ENCODE data around the gene DGKZ. TPM values are rescaled to one million over a fixed set of nuclear protein-coding genes. Genes with fewer than 3 reads are reported as not detected.
A peak's percentile ranks its signal among the peaks of the same experiment; 100 is the strongest.
"Not testable (repeated sequence)": the region's sequence is repeated elsewhere in the genome, so short reads cannot be mapped to it uniquely, and the experiment has no call there.

Gene DGKZ
- polyA plus RNA-seq (ENCODE audit: insufficient read length in 10 of 10), result 10 to 100 TPM; 47.7 to 68.1 (median 57.1) TPM
- long read RNA-seq, donor 1, partial matches to known transcripts, result 0 of 3 reads
- long read RNA-seq, donor 1, other reads (novel, unspliced or antisense), result 0 of 3 reads
- long read RNA-seq, donor 2, partial matches to known transcripts, result 5 of 6 reads
- long read RNA-seq, donor 2, other reads (novel, unspliced or antisense), result 0 of 6 reads
- long read RNA-seq, donor 3, result 0 reads
- long read RNA-seq, donor 4, partial matches to known transcripts, result 525 of 525 reads
- long read RNA-seq, donor 4, other reads (novel, unspliced or antisense), result 0 of 525 reads
- long read RNA-seq, donor 5, partial matches to known transcripts, result 11 of 12 reads
- long read RNA-seq, donor 5, other reads (novel, unspliced or antisense), result 0 of 12 reads
- long read RNA-seq, donor 6, partial matches to known transcripts, result 0 of 4 reads
- long read RNA-seq, donor 6, other reads (novel, unspliced or antisense), result 0 of 4 reads
- long read RNA-seq, donor 7, partial matches to known transcripts, result 0 of 6 reads
- long read RNA-seq, donor 7, other reads (novel, unspliced or antisense), result 0 of 6 reads
- long read RNA-seq, donor 8, partial matches to known transcripts, result 5 of 5 reads
- long read RNA-seq, donor 8, other reads (novel, unspliced or antisense), result 0 of 5 reads
- long read RNA-seq, donor 9, partial matches to known transcripts, result 0 of 1 reads
- long read RNA-seq, donor 9, other reads (novel, unspliced or antisense), result 0 of 1 reads

- DNase-seq, result peak; percentile 83 to 90 (median 88)
Observed at GRCh38 chr11:46346886-46347636, at the start of gene DGKZ. DGKZ (plus strand) TSS chr11:46347463; CDS start chr11:46347660, 197 bp downstream.

DNA sequence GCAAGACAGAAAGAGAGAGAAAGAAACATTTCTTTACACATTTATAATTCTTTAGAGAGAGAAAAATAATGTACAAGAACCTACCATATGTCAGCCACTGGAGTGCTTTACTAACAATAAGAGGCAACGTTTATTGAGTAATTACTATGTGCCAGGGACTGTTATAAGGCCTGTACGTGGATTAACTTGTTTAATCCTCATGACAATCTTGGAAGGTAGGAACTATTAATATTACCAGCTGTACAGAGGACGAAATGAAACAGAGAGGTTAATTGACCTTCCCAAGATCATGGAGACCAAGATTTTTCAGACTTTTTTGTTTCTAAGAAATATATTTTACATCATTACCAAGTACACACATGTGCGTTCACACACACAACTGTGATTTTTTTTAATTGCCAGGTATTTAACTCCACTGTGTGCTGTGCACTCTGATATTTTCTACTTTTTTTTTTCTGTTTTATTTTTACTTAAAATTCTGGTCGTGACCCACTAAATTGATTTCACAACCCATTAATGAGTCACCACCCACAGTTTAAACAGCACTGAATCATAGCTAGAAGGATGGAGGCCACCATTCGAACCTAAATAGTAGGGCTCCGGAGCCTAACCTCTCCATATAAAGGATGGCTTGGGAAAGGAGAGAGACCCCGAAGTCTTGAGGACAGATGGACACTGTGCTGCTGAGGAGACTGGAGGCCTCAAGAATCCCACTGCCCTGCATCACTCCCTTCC is 48.4 kb upstream of the DGKZ start:
- DNase-seq, result no peak

GRCh38 chr11:46299451-46299961 is 47.8 kb upstream of the DGKZ start:
- DNase-seq, result no peak

- DNase-seq, result no peak
Observed at GRCh38 chr11:46300270-46300669, 47.0 kb upstream of the DGKZ start.

- no peak for DNase-seq
Observed at GRCh38 chr11:46302866-46303265, 44.4 kb upstream of the DGKZ start.

- DNase-seq, result not testable (repeated sequence)
Observed at GRCh38 chr11:46304036-46304435, 43.2 kb upstream of the DGKZ start.

DNA sequence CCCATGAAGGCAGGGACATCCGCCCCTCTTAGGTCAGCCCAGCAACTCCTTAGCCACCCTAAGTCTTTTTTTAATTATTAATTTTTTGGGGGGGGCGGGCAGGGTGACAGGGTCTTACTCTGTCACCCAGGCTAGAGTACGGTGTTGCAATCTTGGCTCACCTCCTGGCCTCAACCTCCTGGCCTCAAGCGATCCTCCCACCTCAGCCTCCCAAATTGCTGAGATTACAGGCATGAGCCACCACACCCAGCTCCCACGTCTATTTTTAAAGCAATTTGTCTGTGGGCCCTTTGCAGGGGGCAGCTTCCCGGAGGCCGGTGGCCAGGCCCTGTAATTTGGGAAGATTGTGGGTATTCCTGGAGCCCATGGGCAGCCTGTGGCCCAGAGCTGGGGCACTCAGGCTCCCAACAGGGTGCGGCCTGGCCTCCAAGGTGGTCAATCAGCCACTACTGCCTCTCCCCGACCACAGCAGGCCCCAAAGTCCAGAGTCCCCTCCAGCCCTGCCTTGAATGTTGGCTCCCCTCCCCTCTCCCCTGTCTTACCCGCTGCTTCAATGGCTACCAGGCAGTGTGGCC is 42.6 kb upstream of the DGKZ start:
- no peak for DNase-seq

- DNase-seq, result no peak
Observed at GRCh38 chr11:46305295-46305694, 42.0 kb upstream of the DGKZ start.

DNA sequence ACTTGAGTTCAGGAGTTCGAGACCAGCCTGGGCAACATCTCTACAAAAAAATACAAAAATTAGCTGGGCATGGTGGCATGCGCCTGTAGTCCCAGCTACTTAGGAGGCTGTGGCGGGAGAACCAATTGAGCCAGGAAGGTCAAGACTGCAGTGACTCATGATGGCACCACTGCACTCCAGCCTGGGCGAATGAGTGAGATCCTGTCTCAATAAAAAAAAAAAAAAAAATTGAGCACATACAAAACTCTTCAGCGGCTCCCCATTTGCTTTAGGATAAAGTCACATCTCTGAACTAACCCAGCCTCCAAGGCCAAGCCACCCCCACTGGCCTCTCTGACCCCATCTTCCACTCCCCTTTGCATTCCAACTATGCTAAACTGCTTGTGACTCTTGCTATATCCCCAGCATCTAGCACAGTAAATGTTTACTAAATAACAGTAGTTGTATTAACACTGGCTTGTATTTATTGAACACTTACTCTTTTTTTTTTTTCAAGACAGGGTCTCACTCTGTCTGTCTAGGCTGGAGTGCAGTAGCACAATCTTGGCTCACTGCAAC is 40.9 kb upstream of the DGKZ start:
- DNase-seq, result no peak

GRCh38 chr11:46307369-46307768 is 39.9 kb upstream of the DGKZ start:
- DNase-seq, result no peak

DNA sequence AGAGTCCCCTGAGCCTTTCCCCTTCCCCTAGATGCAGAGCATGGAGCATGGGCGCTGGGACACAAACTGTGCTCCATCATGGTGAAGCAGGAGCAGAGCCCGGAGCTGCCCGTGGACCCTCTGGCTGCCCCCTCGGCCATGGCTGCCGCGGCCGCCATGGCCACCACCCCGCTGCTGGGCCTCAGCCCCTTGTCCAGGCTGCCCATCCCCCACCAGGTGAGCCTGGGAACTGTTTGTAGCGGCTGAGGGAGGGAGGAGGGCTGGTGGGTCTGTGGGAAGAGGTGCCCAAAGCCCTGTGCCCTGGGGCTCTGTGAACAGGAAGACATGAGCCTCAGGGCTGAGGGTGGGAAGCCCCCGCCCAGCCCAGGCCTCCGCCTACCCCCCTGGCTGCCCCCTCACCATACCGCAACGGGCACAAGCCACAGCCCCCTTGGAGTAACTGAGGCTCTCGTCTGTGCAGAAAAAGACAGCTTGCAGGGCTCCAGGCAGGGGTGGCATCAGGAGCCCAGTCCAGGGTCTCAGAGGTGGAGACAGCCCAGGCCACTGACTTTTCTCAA is 39.4 kb upstream of the DGKZ start:
- no peak for DNase-seq

DNA sequence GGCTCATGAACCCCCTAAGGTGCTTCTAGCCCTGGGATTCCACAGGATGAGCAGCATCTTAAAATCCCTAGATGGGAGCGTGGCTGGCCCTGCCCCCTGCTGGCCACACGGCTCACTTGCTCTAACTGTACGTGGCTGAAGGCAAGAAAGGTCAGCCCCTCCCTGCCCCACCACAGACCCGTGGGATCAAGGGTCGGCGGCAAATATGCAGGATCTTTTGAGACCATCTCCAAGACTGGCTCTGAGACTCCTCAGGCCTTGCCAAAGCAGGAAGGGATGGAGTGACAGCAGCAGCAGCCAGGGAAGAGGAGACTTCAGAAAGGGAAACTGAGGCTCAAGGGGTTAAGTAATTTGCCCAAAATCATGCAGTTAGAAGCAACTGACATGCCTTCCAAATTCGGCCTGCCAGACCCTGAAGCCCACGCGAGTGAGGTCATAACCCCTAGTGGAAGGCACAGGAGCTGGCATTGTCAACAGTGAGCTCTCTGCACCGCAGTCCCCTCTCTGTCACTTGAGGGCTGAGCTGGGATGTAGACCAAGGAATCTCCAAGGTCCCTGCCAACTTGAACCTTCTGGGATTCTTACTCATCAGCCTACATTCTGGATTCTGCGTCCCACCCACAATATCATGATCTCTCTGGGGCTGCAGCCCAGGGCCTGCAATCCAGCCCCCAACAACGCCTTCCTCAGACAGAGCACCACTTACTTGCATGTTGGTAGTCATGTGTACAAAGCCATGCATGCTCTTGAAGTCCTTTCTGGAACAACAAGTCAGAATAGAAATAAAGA is 38.4 kb upstream of the DGKZ start:
- DNase-seq, result peak in 1 of 3 donors; percentile 86

DNA sequence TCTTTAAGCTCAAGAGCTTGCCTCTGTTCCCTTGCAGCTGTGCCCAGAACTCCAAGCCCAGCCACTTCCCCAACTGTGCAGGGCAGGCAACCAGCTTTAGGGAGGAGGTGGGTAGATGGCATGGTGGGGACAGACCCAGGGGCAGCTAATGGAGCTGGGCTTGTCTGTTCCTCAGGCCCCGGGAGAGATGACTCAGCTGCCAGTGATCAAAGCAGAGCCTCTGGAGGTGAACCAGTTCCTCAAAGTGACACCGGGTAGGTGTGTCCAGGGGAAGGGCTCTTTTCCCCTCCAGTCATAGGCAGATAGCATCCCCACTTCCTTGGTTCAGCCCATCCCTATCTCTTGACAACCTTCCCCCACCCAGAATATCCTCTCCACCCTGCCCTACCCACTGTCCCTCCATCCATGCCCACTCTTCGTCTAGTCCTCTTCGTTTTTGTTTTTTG is 37.4 kb upstream of the DGKZ start:
- DNase-seq, result no peak

- DNase-seq, result peak in 2 of 3 donors; percentile 68 to 83
Observed at GRCh38 chr11:46315033-46315738, 32.1 kb upstream of the DGKZ start.

- DNase-seq, result no peak
Observed at GRCh38 chr11:46315783-46316563, 31.3 kb upstream of the DGKZ start.

DNA sequence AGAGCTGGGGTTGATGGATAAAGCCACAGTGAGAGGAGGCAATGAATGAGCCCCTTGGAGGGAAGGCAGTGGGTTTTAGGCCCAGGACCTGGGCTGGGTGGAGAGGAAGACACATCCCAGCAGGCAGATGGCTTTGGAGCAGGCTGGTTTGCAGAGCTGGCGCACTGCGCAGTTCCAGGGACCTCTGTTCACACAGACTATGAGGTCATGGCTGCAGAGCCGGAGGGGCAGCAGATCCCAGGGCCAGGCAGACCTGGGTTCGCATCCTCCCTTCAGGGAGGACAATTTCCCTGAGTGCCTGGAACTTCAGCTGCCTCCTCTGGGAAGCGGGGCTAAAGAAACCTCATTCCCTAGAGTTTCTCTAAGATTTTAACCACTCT is 28.2 kb upstream of the DGKZ start:
- no peak for DNase-seq

GRCh38 chr11:46321757-46322156 is 25.5 kb upstream of the DGKZ start:
- no peak for DNase-seq

GRCh38 chr11:46322759-46323158 is 24.5 kb upstream of the DGKZ start:
- DNase-seq, result no peak

Measured in muscle of back (tissue), 13 donors.